Progenitor cell of endocrine pancreas (in vitro differentiated cells): Measurements from ENCODE around the gene MGAT5. TPM values are rescaled to one million over a fixed set of nuclear protein-coding genes. Genes with fewer than 3 reads are reported as not detected.

Source experiments
- DNase-seq: peaks from one replicate; pipeline ENCODE4 v3.0.0; 2021; ENCODE audit warnings: low spot score; ENCODE audit not compliant: unreplicated experiment
- H3K27ac Mint-ChIP-seq: 2 replicates; pipeline ENCODE4 v1.8.0; 2021; ENCODE audit warnings: mild to moderate bottlenecking, moderate library complexity, mixed read lengths
- H3K27me3 Mint-ChIP-seq: 2 replicates; pipeline ENCODE4 v1.8.0; 2021; ENCODE audit warnings: mixed read lengths
- H3K36me3 Mint-ChIP-seq: 2 replicates; pipeline ENCODE4 v1.8.0; 2022; ENCODE audit warnings: mixed read lengths; ENCODE audit not compliant: insufficient read depth
- H3K4me1 Mint-ChIP-seq: 2 replicates; pipeline ENCODE4 v1.8.0; 2021; ENCODE audit warnings: low read depth, mixed read lengths
- H3K4me3 Mint-ChIP-seq: 2 replicates; pipeline ENCODE4 v1.8.0; 2021; ENCODE audit warnings: low read depth, mild to moderate bottlenecking, moderate library complexity, mixed read lengths
- H3K9me3 Mint-ChIP-seq: 2 replicates; pipeline ENCODE4 v1.8.0; 2021; ENCODE audit warnings: low read depth, mixed read lengths
- CTCF ChIP-seq: fragments of 200-600 bp; sonication (generic); IDR thresholded peaks from one replicate; pipeline ENCODE4 v1.5.0; 2021; ENCODE audit warnings: antibody characterized with exemption, mild to moderate bottlenecking; ENCODE audit not compliant: unreplicated experiment
- total RNA-seq: library from RNA; stranded (reverse); gene quantifications from 2 replicates; pipeline ENCODE4 v1.2.1, GENCODE V29; 2021

Gene MGAT5
- total RNA-seq, 1 donor from 2014 or later = 110 TPM

GRCh38 chr2:134280726-134281125 is 26.9 kb downstream of the MGAT5 start:
- no peak overlapping the region for H3K27ac Mint-ChIP-seq
- H3K9me3 Mint-ChIP-seq = no peaks in the 10 kb centered on the region
- H3K4me1 Mint-ChIP-seq = peaks cover 17% of the 10 kb centered on the region
- no peaks in the 10 kb centered on the region for H3K27me3 Mint-ChIP-seq
- TF ChIP-seq CTCF = no peak
- no peak for DNase-seq
- no peak overlapping the region for H3K4me3 Mint-ChIP-seq
- H3K36me3 Mint-ChIP-seq = peaks cover 13% of the 10 kb centered on the region

- Mint-ChIP-seq H3K36me3 (peaks cover 10% of the 10 kb centered on the region), H3K4me1 (peaks cover 20% of the 10 kb centered on the region), H3K27ac (peak overlapping the region; percentile 51), H3K9me3 (no peaks in the 10 kb centered on the region), H3K27me3 (no peaks in the 10 kb centered on the region), H3K4me3 (no peak overlapping the region)
- DNase-seq = no peak
- TF ChIP-seq CTCF = no peak
Observed at GRCh38 chr2:134281815-134282419, 28.0 kb downstream of the MGAT5 start.

- Mint-ChIP-seq H3K36me3 (peaks cover 6% of the 10 kb centered on the region), H3K4me1 (peaks cover 20% of the 10 kb centered on the region), H3K27me3 (no peaks in the 10 kb centered on the region), H3K27ac (no peak overlapping the region), H3K9me3 (no peaks in the 10 kb centered on the region), H3K4me3 (no peak overlapping the region)
- no peak for DNase-seq
- TF ChIP-seq CTCF = no peak
Observed at GRCh38 chr2:134282629-134283400, 28.9 kb downstream of the MGAT5 start.

GRCh38 chr2:134283661-134284060 is 29.8 kb downstream of the MGAT5 start:
- no peak for DNase-seq
- Mint-ChIP-seq H3K27ac (no peak overlapping the region), H3K4me1 (peaks cover 18% of the 10 kb centered on the region), H3K36me3 (peaks cover 6% of the 10 kb centered on the region), H3K27me3 (no peaks in the 10 kb centered on the region), H3K4me3 (no peak overlapping the region), H3K9me3 (no peaks in the 10 kb centered on the region)
- no peak for TF ChIP-seq CTCF

- Mint-ChIP-seq H3K4me1 (peaks cover 14% of the 10 kb centered on the region), H3K27me3 (no peaks in the 10 kb centered on the region), H3K36me3 (peaks cover 4% of the 10 kb centered on the region), H3K9me3 (no peaks in the 10 kb centered on the region), H3K4me3 (no peak overlapping the region), H3K27ac (no peak overlapping the region)
- no peak for TF ChIP-seq CTCF
- no peak for DNase-seq
Observed at GRCh38 chr2:134284119-134284670, 30.3 kb downstream of the MGAT5 start.
